Measurements from ENCODE around the gene TNS1.

The TNS1 gene

GRCh38 chr2:217938036-217938435 is 64.8 kb downstream of the TNS1 start:
- H3K4me1 ChIP-seq (ENCODE audit: control insufficient read depth, insufficient read depth, low read length), result peaks cover 52% of the 10 kb centered on the region
- no peaks in the 10 kb centered on the region for H3K9me3 ChIP-seq (ENCODE audit: control insufficient read depth, low read length)
- H3K27me3 ChIP-seq (ENCODE audit: control insufficient read depth, insufficient read depth, low read length), result no peaks in the 10 kb centered on the region
- peak overlapping the region; percentile 29 for H3K9ac ChIP-seq (ENCODE audit: low read length)
- H3K36me3 ChIP-seq (ENCODE audit: control insufficient read depth, insufficient read depth, low read length), result no peaks in the 10 kb centered on the region
- no peak overlapping the region for H3K4me3 ChIP-seq (ENCODE audit: low read length)

GRCh38 chr2:217937446-217937845 is 65.3 kb downstream of the TNS1 start:
- H3K4me1 ChIP-seq (ENCODE audit: control insufficient read depth, insufficient read depth, low read length), result peaks cover 51% of the 10 kb centered on the region
- no peaks in the 10 kb centered on the region for H3K27me3 ChIP-seq (ENCODE audit: control insufficient read depth, insufficient read depth, low read length)
- no peaks in the 10 kb centered on the region for H3K9me3 ChIP-seq (ENCODE audit: control insufficient read depth, low read length)
- no peak overlapping the region for H3K4me3 ChIP-seq (ENCODE audit: low read length)
- H3K36me3 ChIP-seq (ENCODE audit: control insufficient read depth, insufficient read depth, low read length), result no peaks in the 10 kb centered on the region
- H3K9ac ChIP-seq (ENCODE audit: low read length), result peak overlapping the region; percentile 29

DNA sequence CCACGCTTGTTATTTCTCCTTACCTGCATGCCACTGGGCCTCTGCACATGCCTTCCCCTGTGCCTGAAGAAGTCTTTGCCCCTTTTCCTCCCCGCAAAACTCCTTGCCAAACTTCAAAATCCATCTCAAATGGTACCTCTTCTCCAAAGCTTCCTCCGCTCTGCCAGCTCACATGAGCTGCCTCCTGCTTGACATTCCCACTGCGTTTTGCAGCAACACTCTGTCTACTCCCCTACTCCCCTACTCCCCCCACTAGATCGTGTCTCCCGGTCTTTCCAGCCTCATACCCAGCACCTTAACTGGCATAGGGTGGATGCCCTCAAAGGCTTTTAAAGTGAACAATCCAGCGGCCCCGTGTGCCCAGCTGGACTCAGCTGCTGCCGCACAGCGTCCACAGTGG is 65.8 kb downstream of the TNS1 start:
- H3K9me3 ChIP-seq (ENCODE audit: control insufficient read depth, low read length), result no peaks in the 10 kb centered on the region
- no peak overlapping the region for H3K4me3 ChIP-seq (ENCODE audit: low read length)
- peak overlapping the region; percentile 29 for H3K9ac ChIP-seq (ENCODE audit: low read length)
- H3K36me3 ChIP-seq (ENCODE audit: control insufficient read depth, insufficient read depth, low read length), result no peaks in the 10 kb centered on the region
- H3K27me3 ChIP-seq (ENCODE audit: control insufficient read depth, insufficient read depth, low read length), result no peaks in the 10 kb centered on the region
- H3K4me1 ChIP-seq (ENCODE audit: control insufficient read depth, insufficient read depth, low read length), result peaks cover 51% of the 10 kb centered on the region

DNA sequence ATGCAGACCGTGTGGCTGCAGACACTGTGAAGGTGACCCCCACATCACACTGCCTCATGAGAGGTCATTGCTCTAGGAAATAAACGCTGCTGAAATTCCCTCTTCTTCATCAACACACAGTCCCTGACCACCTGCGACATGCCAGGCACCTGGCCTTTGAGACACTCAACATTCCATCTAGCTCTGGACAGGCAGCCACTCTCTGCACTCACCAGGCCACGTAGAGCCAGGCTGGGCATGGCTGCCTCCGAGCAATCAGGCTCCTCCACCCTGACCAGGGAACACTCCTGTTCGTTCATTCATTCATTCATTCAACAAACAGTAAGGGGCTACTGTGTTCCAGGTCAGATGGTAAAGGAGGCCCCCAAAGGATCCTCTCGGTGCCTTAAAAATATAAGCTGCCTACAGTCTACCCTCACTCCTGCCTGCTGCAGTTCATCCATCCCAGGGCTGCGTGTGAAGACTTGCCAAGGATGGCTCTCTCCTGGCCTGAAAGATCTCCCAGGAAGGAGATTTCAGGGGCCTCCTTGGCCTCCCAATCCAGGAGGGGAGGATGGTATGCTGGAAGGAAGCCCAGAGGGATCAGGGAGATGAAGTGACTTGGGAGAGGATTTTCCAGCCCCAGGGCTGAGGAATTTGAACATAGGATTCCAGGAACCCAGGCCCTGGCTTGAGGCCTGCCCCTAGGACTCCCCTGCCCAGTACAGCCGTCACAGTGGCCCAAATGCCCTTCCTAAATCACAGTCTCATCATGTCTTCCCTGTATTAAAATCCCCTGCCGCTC is 66.7 kb downstream of the TNS1 start:
- H3K9ac ChIP-seq (ENCODE audit: low read length), result no peak overlapping the region

DNA sequence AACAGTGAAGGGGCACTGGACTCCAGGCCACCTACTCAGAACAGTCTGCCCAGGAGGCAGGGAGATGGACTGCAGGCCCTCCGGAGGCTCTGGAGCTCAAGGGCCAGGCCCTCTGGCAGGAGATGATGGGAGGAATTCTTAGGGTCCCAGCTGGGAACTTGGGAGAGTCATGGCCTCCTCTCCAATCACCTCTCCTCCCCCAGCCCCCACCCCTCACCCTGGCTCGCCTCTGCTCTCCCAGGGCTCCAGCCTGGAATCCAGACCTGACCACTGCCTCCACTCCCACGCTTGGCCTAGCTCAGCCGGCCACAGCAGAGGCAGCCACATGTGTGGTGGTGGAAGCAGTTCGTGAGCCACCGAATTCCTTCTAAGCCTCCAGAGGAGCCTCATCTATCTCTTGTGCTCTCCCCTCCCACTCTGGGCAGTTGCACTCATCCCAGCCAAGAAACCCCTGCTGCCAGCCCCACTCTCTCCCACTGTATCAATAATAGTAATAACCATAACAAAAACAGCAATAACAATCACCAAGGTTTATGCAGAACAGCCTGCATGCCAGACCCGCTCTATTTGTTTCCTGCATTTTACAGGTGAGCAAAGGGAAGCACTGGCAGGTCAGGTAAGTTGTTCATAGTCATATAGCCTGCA is 67.4 kb downstream of the TNS1 start:
- Histone ChIP-seq H3K4me3 (ENCODE audit: low read length) (no peak overlapping the region), H3K36me3 (ENCODE audit: control insufficient read depth, insufficient read depth, low read length) (no peaks in the 10 kb centered on the region), H3K27me3 (ENCODE audit: control insufficient read depth, insufficient read depth, low read length) (no peaks in the 10 kb centered on the region), H3K9me3 (ENCODE audit: control insufficient read depth, low read length) (no peaks in the 10 kb centered on the region), H3K4me1 (ENCODE audit: control insufficient read depth, insufficient read depth, low read length) (peaks cover 54% of the 10 kb centered on the region), H3K9ac (ENCODE audit: low read length) (no peak overlapping the region)

More for the DNA sequence above, 66.7 kb downstream of the TNS1 start:
- H3K9me3 ChIP-seq (ENCODE audit: control insufficient read depth, low read length), result no peaks in the 10 kb centered on the region
- H3K27me3 ChIP-seq (ENCODE audit: control insufficient read depth, insufficient read depth, low read length), result no peaks in the 10 kb centered on the region
- no peak overlapping the region for H3K4me3 ChIP-seq (ENCODE audit: low read length)
- H3K4me1 ChIP-seq (ENCODE audit: control insufficient read depth, insufficient read depth, low read length), result peaks cover 48% of the 10 kb centered on the region
- no peaks in the 10 kb centered on the region for H3K36me3 ChIP-seq (ENCODE audit: control insufficient read depth, insufficient read depth, low read length)

DNA sequence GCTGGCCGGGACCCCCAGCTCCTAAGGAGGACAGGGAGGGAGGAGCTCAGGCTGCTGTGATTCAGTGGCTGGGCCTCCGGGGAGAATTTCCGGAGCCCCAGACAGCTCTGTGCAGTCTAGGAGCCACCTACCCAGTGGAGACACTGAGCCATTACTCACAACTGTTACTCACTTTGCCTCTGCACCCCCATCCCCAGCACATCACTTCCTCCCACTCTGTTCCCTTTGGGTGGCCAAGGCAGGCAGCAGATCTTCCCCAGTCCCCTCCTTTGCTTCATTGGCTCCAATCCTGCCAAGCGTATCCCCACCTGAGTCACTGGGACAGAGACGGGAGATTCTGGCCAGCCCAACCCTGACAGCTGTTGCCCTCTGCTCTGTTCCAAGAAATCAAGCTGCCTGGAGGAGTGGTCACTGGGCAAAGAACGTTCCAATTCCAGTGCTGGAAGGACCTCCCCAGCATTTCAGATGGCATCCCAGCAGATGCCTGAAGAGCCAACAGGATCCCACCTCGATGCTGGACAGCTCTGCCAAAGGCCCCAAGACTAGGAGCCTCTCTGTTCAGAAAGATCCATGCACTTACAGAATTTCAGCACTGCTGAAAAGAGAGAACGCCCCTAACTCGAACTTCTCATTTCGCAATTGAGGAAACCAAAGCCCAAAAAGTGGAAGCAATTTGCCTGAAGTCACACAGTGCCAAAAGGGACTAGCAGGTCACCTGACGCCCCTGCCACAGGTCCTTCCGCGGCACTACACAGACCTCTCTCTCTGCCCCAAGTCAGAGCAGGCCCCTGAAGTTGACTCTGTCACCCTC is 68.3 kb downstream of the TNS1 start:
- peak overlapping the region; percentile 25 for H3K9ac ChIP-seq (ENCODE audit: low read length)

DNA sequence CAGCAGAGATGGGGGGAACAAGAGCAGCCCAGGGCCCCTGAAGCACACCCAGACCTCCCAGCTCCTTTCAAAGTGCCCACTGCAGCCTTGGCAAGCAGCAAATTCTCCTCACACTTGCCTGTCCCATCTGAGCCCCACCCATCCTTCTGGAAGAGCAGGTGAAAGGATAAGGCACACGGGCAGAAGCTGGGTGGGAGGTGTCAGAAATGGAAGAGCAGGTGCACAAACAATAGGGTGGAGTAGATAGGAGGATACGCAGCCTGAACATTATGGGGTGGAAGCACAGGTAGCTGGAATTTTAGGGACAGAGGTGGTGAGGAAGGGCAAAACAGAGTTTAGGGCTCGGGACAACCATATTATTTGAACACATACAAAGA is 69.2 kb downstream of the TNS1 start:
- Histone ChIP-seq H3K9me3 (ENCODE audit: control insufficient read depth, low read length) (no peaks in the 10 kb centered on the region), H3K4me1 (ENCODE audit: control insufficient read depth, insufficient read depth, low read length) (peaks cover 64% of the 10 kb centered on the region), H3K27me3 (ENCODE audit: control insufficient read depth, insufficient read depth, low read length) (no peaks in the 10 kb centered on the region), H3K4me3 (ENCODE audit: low read length) (no peak overlapping the region), H3K36me3 (ENCODE audit: control insufficient read depth, insufficient read depth, low read length) (no peaks in the 10 kb centered on the region), H3K9ac (ENCODE audit: low read length) (peak overlapping the region; percentile 25)

More for the DNA sequence above, 68.3 kb downstream of the TNS1 start:
- Histone ChIP-seq H3K36me3 (ENCODE audit: control insufficient read depth, insufficient read depth, low read length) (no peaks in the 10 kb centered on the region), H3K9me3 (ENCODE audit: control insufficient read depth, low read length) (no peaks in the 10 kb centered on the region), H3K4me3 (ENCODE audit: low read length) (no peak overlapping the region), H3K27me3 (ENCODE audit: control insufficient read depth, insufficient read depth, low read length) (no peaks in the 10 kb centered on the region), H3K4me1 (ENCODE audit: control insufficient read depth, insufficient read depth, low read length) (peaks cover 56% of the 10 kb centered on the region)

DNA sequence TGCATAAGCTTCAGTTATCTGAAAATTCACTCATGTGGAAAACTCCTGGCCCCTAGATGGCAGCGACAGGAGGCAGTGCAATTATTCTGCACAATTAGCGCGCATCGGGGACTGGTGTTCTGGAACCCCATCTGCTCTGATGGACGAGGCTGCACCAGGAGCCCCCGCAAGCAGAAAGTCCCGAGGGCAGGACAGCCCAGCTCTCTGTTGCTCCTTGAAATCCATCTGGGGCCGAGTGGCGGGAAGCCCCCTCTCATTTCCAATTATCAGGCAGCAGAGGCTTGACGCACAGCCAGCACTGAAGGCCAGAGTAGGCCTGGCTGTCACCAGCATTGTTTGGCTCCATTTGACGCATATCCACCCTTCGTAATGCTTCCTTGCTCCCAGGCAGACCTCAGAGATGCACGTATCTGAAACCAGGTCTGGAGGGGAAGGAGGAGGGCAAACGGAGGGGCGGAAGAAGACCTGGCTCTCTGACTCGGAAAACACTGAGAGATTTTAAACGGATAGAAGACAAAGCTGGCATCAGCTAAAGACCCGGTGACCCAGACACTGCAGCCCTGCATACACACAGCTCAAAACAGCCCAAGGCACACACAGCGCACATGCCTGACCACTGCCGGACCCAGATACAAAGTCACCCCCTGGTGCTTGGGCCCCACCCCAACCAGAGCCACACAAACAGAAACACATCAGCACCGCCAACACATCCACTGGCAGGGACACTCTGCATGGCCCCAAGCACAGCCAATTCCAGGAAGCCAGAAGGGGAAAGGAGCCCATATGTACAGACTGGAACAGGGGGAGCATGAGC is 69.8 kb downstream of the TNS1 start:
- H3K36me3 ChIP-seq (ENCODE audit: control insufficient read depth, insufficient read depth, low read length), result no peaks in the 10 kb centered on the region
- H3K4me1 ChIP-seq (ENCODE audit: control insufficient read depth, insufficient read depth, low read length), result peaks cover 65% of the 10 kb centered on the region
- H3K9ac ChIP-seq (ENCODE audit: low read length), result peak overlapping the region; percentile 25
- no peaks in the 10 kb centered on the region for H3K9me3 ChIP-seq (ENCODE audit: control insufficient read depth, low read length)
- H3K4me3 ChIP-seq (ENCODE audit: low read length), result no peak overlapping the region
- no peaks in the 10 kb centered on the region for H3K27me3 ChIP-seq (ENCODE audit: control insufficient read depth, insufficient read depth, low read length)

- Histone ChIP-seq H3K9ac (ENCODE audit: low read length) (no peak overlapping the region), H3K9me3 (ENCODE audit: control insufficient read depth, low read length) (no peaks in the 10 kb centered on the region), H3K36me3 (ENCODE audit: control insufficient read depth, insufficient read depth, low read length) (no peaks in the 10 kb centered on the region), H3K27me3 (ENCODE audit: control insufficient read depth, insufficient read depth, low read length) (no peaks in the 10 kb centered on the region), H3K4me1 (ENCODE audit: control insufficient read depth, insufficient read depth, low read length) (peaks cover 62% of the 10 kb centered on the region), H3K4me3 (ENCODE audit: low read length) (no peak overlapping the region)
Observed at GRCh38 chr2:217931846-217932560, 70.8 kb downstream of the TNS1 start.

- H3K4me1 ChIP-seq (ENCODE audit: control insufficient read depth, insufficient read depth, low read length), result peaks cover 60% of the 10 kb centered on the region
Observed at GRCh38 chr2:217930761-217931563, 71.8 kb downstream of the TNS1 start.

More at GRCh38 chr2:217930761-217931563, 71.8 kb downstream of the TNS1 start:
- no peaks in the 10 kb centered on the region for H3K27me3 ChIP-seq (ENCODE audit: control insufficient read depth, insufficient read depth, low read length)
- no peaks in the 10 kb centered on the region for H3K9me3 ChIP-seq (ENCODE audit: control insufficient read depth, low read length)
- H3K4me3 ChIP-seq (ENCODE audit: low read length), result no peak overlapping the region
- H3K9ac ChIP-seq (ENCODE audit: low read length), result peak overlapping the region; percentile 52
- H3K36me3 ChIP-seq (ENCODE audit: control insufficient read depth, insufficient read depth, low read length), result no peaks in the 10 kb centered on the region

Data from mucosa of stomach (tissue), 1 donor.